ENCODE data around the gene CARF. TPM values are rescaled to one million over a fixed set of nuclear protein-coding genes. Genes with fewer than 3 reads are reported as not detected.
A peak's percentile ranks its signal among the peaks of the same experiment; 100 is the strongest.
"Not testable (repeated sequence)": the region's sequence is repeated elsewhere in the genome, so short reads cannot be mapped to it uniquely, and the experiment has no call there.

Gene CARF
- polyA plus RNA-seq, 1 donor from 2014 or later: 7.7 TPM

- no peaks in the 10 kb centered on the region for H3K27me3 Mint-ChIP-seq
- H3K4me3 Mint-ChIP-seq: no peak overlapping the region
- no peaks in the 10 kb centered on the region for H3K9me3 Mint-ChIP-seq
- H3K36me3 Mint-ChIP-seq: peaks cover 6% of the 10 kb centered on the region
- H3K4me1 Mint-ChIP-seq: no peaks in the 10 kb centered on the region
- no peak overlapping the region for H3K27ac Mint-ChIP-seq
These were observed 51.6 kb downstream of the CARF start for GRCh38 chr2:202963712-202964111.

- no peak overlapping the region for H3K4me3 Mint-ChIP-seq
- H3K36me3 Mint-ChIP-seq: peaks cover 4% of the 10 kb centered on the region
- H3K9me3 Mint-ChIP-seq: no peaks in the 10 kb centered on the region
- no peaks in the 10 kb centered on the region for H3K4me1 Mint-ChIP-seq
- H3K27ac Mint-ChIP-seq: no peak overlapping the region
- no peaks in the 10 kb centered on the region for H3K27me3 Mint-ChIP-seq
These were observed 53.9 kb downstream of the CARF start for GRCh38 chr2:202965810-202966460.

GRCh38 chr2:202969404-202969803 is 57.3 kb downstream of the CARF start:
- H3K9me3 Mint-ChIP-seq, H3K27me3 Mint-ChIP-seq, H3K4me3 Mint-ChIP-seq, H3K4me1 Mint-ChIP-seq, H3K36me3 Mint-ChIP-seq, H3K27ac Mint-ChIP-seq: not testable (repeated sequence)

- H3K27ac Mint-ChIP-seq: no peak overlapping the region
- H3K4me3 Mint-ChIP-seq: no peak overlapping the region
- H3K9me3 Mint-ChIP-seq: no peaks in the 10 kb centered on the region
- H3K36me3 Mint-ChIP-seq: peaks cover 9% of the 10 kb centered on the region
- no peaks in the 10 kb centered on the region for H3K4me1 Mint-ChIP-seq
- no peaks in the 10 kb centered on the region for H3K27me3 Mint-ChIP-seq
These were observed 64.7 kb downstream of the CARF start for GRCh38 chr2:202976809-202977208.

- no peaks in the 10 kb centered on the region for H3K9me3 Mint-ChIP-seq
- no peak overlapping the region for H3K4me3 Mint-ChIP-seq
- no peak overlapping the region for H3K27ac Mint-ChIP-seq
- peaks cover 11% of the 10 kb centered on the region for H3K36me3 Mint-ChIP-seq
- H3K27me3 Mint-ChIP-seq: no peaks in the 10 kb centered on the region
- H3K4me1 Mint-ChIP-seq: no peaks in the 10 kb centered on the region
These were observed 70.9 kb downstream of the CARF start for GRCh38 chr2:202982779-202983491.

GRCh38 chr2:202989749-202990148 is 77.7 kb downstream of the CARF start:
- Mint-ChIP-seq H3K4me1 (no peaks in the 10 kb centered on the region), H3K27ac (no peak overlapping the region), H3K36me3 (peaks cover 3% of the 10 kb centered on the region), H3K9me3 (no peaks in the 10 kb centered on the region), H3K27me3 (no peaks in the 10 kb centered on the region), H3K4me3 (no peak overlapping the region)

- no peaks in the 10 kb centered on the region for H3K27me3 Mint-ChIP-seq
- peaks cover 0 to 4% (median 0%) of the 10 kb centered on the region in 3 donors for H3K4me1 Mint-ChIP-seq
- H3K4me3 Mint-ChIP-seq: no peak overlapping the region
- peaks cover 3% of the 10 kb centered on the region for H3K36me3 Mint-ChIP-seq
- no peak overlapping the region for H3K27ac Mint-ChIP-seq
- H3K9me3 Mint-ChIP-seq: no peaks in the 10 kb centered on the region
These were observed 78.4 kb downstream of the CARF start for GRCh38 chr2:202990501-202990900.

GRCh38 chr2:202997113-202997512 is 85.0 kb downstream of the CARF start:
- H3K9me3 Mint-ChIP-seq, H3K27ac Mint-ChIP-seq, H3K4me3 Mint-ChIP-seq, H3K27me3 Mint-ChIP-seq, H3K4me1 Mint-ChIP-seq, H3K36me3 Mint-ChIP-seq: not testable (repeated sequence)

- H3K36me3 Mint-ChIP-seq: no peaks in the 10 kb centered on the region
- H3K27ac Mint-ChIP-seq: no peak overlapping the region
- peaks cover 0 to 2% (median 0%) of the 10 kb centered on the region in 3 donors for H3K4me1 Mint-ChIP-seq
- H3K9me3 Mint-ChIP-seq: no peaks in the 10 kb centered on the region
- peak overlapping the region in 2 of 4 donors; percentile 4 to 15 for H3K4me3 Mint-ChIP-seq
- H3K27me3 Mint-ChIP-seq: peaks cover 1% of the 10 kb centered on the region
These were observed 90.2 kb downstream of the CARF start for GRCh38 chr2:203002054-203002821.

- Mint-ChIP-seq H3K4me3 (no peak overlapping the region), H3K27ac (no peak overlapping the region), H3K27me3 (peaks cover 1% of the 10 kb centered on the region), H3K4me1 (no peaks in the 10 kb centered on the region), H3K9me3 (peaks cover 0 to 4% (median 2%) of the 10 kb centered on the region in 3 donors), H3K36me3 (no peaks in the 10 kb centered on the region)
These were observed 91.6 kb downstream of the CARF start for GRCh38 chr2:203003716-203004115.

GRCh38 chr2:203014456-203015199 is 102.6 kb downstream of the CARF start, which contains the start of gene NBEAL1:
Gene NBEAL1, plus strand, starts transcription at chr2:203014875. Its CDS starts 1,510 bp downstream, at chr2:203016385.
- Mint-ChIP-seq H3K4me3 (peak within 1 kb of the TSS; percentile 94 to 100 (median 96)), H3K9me3 (no peaks in the 10 kb centered on the region), H3K27ac (peak within 1 kb of the TSS; percentile 90 to 98 (median 96)), H3K36me3 (no peaks in the 10 kb centered on the region), H3K4me1 (peaks cover 23 to 40% (median 27%) of the 10 kb centered on the region in 3 donors), H3K27me3 (no peaks in the 10 kb centered on the region)

- H3K36me3 Mint-ChIP-seq: no peaks in the 10 kb centered on the region
- no peak overlapping the region for H3K27ac Mint-ChIP-seq
- no peaks in the 10 kb centered on the region for H3K9me3 Mint-ChIP-seq
- H3K4me3 Mint-ChIP-seq: peak overlapping the region in 1 of 4 donors; percentile 77
- peaks cover 23 to 40% (median 27%) of the 10 kb centered on the region in 3 donors for H3K4me1 Mint-ChIP-seq
- H3K27me3 Mint-ChIP-seq: no peaks in the 10 kb centered on the region
These were observed 104.6 kb downstream of the CARF start for GRCh38 chr2:203016716-203017115.

- H3K4me1 Mint-ChIP-seq: peaks cover 21 to 35% (median 28%) of the 10 kb centered on the region in 3 donors
- H3K27ac Mint-ChIP-seq: no peak overlapping the region
- H3K36me3 Mint-ChIP-seq: no peaks in the 10 kb centered on the region
- H3K4me3 Mint-ChIP-seq: peak overlapping the region in 3 of 4 donors; percentile 26 to 47 (median 31)
- no peaks in the 10 kb centered on the region for H3K9me3 Mint-ChIP-seq
- no peaks in the 10 kb centered on the region for H3K27me3 Mint-ChIP-seq
These were observed 106.1 kb downstream of the CARF start for GRCh38 chr2:203018181-203018580.

- Mint-ChIP-seq H3K27me3 (no peaks in the 10 kb centered on the region), H3K27ac (peak overlapping the region in 2 of 3 donors; percentile 8 to 41), H3K9me3 (no peaks in the 10 kb centered on the region), H3K36me3 (no peaks in the 10 kb centered on the region), H3K4me1 (peaks cover 17 to 31% (median 27%) of the 10 kb centered on the region in 3 donors), H3K4me3 (peak overlapping the region in 1 of 4 donors; percentile 37)
These were observed 107.1 kb downstream of the CARF start for GRCh38 chr2:203019142-203019541.

GRCh38 chr2:203021991-203022390 is 109.9 kb downstream of the CARF start:
- Mint-ChIP-seq H3K27ac (no peak overlapping the region), H3K4me3 (no peak overlapping the region), H3K9me3 (no peaks in the 10 kb centered on the region), H3K36me3 (no peaks in the 10 kb centered on the region), H3K4me1 (peaks cover 10 to 17% (median 17%) of the 10 kb centered on the region in 3 donors), H3K27me3 (no peaks in the 10 kb centered on the region)
